Activated CD8-positive, alpha-beta memory T cell treated with anti-CD3 and anti-CD28 coated beads, Interleukin-2, amount 50 U/mL, for 24 hours (primary cell): ENCODE data around the gene TRAF3.
A peak's percentile ranks its signal among the peaks of the same experiment; 100 is the strongest.
"Not testable (repeated sequence)": the region's sequence is repeated elsewhere in the genome, so short reads cannot be mapped to it uniquely, and the experiment has no call there.

Experiments
- DNase-seq: peaks from one replicate; pipeline ENCODE4 v3.0.0-alpha.2; 2020; ENCODE audit errors: extremely low read depth

Gene TRAF3

GRCh38 chr14:102923925-102924486, 146.8 kb downstream of the TRAF3 start:
- no peak for DNase-seq

GRCh38 chr14:102924632-102925588, 147.7 kb downstream of the TRAF3 start:
- DNase-seq = no peak

- no peak for DNase-seq
These were observed 148.4 kb downstream of the TRAF3 start for GRCh38 chr14:102925646-102926045.

GRCh38 chr14:102926104-102926503, 148.9 kb downstream of the TRAF3 start:
- DNase-seq = no peak

GRCh38 chr14:102926840-102927239, 149.6 kb downstream of the TRAF3 start:
- not testable (repeated sequence) for DNase-seq

- no peak for DNase-seq
These were observed 150.2 kb downstream of the TRAF3 start for GRCh38 chr14:102927346-102927877.

GRCh38 chr14:102927878-102928411, 150.7 kb downstream of the TRAF3 start:
- DNase-seq = no peak

- peak; percentile 43 for DNase-seq
These were observed 151.4 kb downstream of the TRAF3 start for GRCh38 chr14:102928412-102929240.

GRCh38 chr14:102929241-102930137, 152.2 kb downstream of the TRAF3 start:
- DNase-seq = no peak

GRCh38 chr14:102930138-102930752, 153.0 kb downstream of the TRAF3 start:
- DNase-seq = no peak

- no peak for DNase-seq
These were observed 153.7 kb downstream of the TRAF3 start for GRCh38 chr14:102930753-102931579.

- no peak for DNase-seq
These were observed 154.5 kb downstream of the TRAF3 start for GRCh38 chr14:102931580-102932285.

- no peak for DNase-seq
These were observed 155.4 kb downstream of the TRAF3 start for GRCh38 chr14:102932484-102933248.

GRCh38 chr14:102933618-102934231, 156.5 kb downstream of the TRAF3 start:
- DNase-seq = no peak

GRCh38 chr14:102935756-102936155, 158.5 kb downstream of the TRAF3 start:
- DNase-seq = no peak

GRCh38 chr14:102937331-102938175, 160.3 kb downstream of the TRAF3 start:
- no peak for DNase-seq

GRCh38 chr14:102938191-102938590, 160.9 kb downstream of the TRAF3 start:
- DNase-seq = no peak
